DND-41 (cell line): ENCODE measurements around the gene IKBKG.
A peak's percentile ranks its signal among the peaks of the same experiment; 100 is the strongest.

Experiments
- ATAC-seq: fragments of 200-7000 bp; cut with Tn5 transposase; 3 replicates; pipeline ENCODE4 v1.9.1; 2021; ENCODE audit warnings: low read depth; ENCODE audit not compliant: insufficient read depth
- DNase-seq: peaks from one replicate; pipeline ENCODE4 v3.0.0-alpha.2; 2020
- H2AFZ ChIP-seq: 2 replicates; pipeline ENCODE4 v1.6.0; 2012; ENCODE audit warnings: low read depth, low read length
- H3K27ac ChIP-seq: 2 replicates; pipeline ENCODE4 v1.5.1; 2012; ENCODE audit warnings: low read length, inconsistent platforms
- H3K27me3 ChIP-seq: fragments of 200-600 bp; sonication (generic); 2 replicates; pipeline ENCODE4 v1.6.0; 2012; ENCODE audit warnings: low read length, mild to moderate bottlenecking, inconsistent platforms; ENCODE audit not compliant: insufficient read depth, poor library complexity
- H3K36me3 ChIP-seq: 2 replicates; pipeline ENCODE4 v1.5.1; 2012; ENCODE audit warnings: low read length, inconsistent platforms; ENCODE audit not compliant: insufficient read depth
- H3K4me1 ChIP-seq: 2 replicates; pipeline ENCODE4 v1.5.1; 2012; ENCODE audit warnings: mild to moderate bottlenecking, low read length; ENCODE audit not compliant: insufficient read depth
- H3K4me2 ChIP-seq: 2 replicates; pipeline ENCODE4 v1.6.0; 2012; ENCODE audit warnings: mild to moderate bottlenecking, moderate library complexity, low read length, inconsistent platforms; ENCODE audit not compliant: insufficient read depth
- H3K4me3 ChIP-seq, 2 experiments: fragments of 200-600 bp in 1 of 2; shearing (Covaris generic) in 1 of 2; 2 replicates each; pipeline ENCODE4 v1.5.1; 2012 to 2016; ENCODE audit warnings: inconsistent platforms in 2 of 2, low read length in 2 of 2, mild to moderate bottlenecking in 2 of 2, low read depth in 1 of 2, moderate library complexity in 1 of 2
- H3K79me2 ChIP-seq: 2 replicates; pipeline ENCODE4 v1.6.0; 2012; ENCODE audit warnings: low read length, inconsistent platforms; ENCODE audit not compliant: insufficient read depth
- H3K9ac ChIP-seq: 2 replicates; pipeline ENCODE4 v1.6.0; 2012; ENCODE audit warnings: low read depth, mild to moderate bottlenecking, inconsistent platforms, low read length, moderate library complexity
- H3K9me3 ChIP-seq: 2 replicates; pipeline ENCODE4 v1.5.1; 2012; ENCODE audit warnings: low read length, moderate library complexity, mild to moderate bottlenecking, inconsistent platforms; ENCODE audit not compliant: insufficient read depth, severe bottlenecking
- H4K20me1 ChIP-seq: 2 replicates; pipeline ENCODE4 v1.6.0; 2012; ENCODE audit warnings: low read length; ENCODE audit not compliant: insufficient read depth
- EZH2 ChIP-seq: IDR thresholded peaks from 3 replicates; pipeline ENCODE4 v1.6.1; 2012; ENCODE audit warnings: borderline replicate concordance, low read depth, mild to moderate bottlenecking, moderate library complexity, low read length, inconsistent platforms; ENCODE audit not compliant: severe bottlenecking
- TF ChIP-seq, protein P1 (sequence below): IDR thresholded peaks from 2 replicates; pipeline ENCODE4 v1.5.1; 2012; ENCODE audit warnings: borderline replicate concordance, low read length, moderate library complexity, mild to moderate bottlenecking; ENCODE audit not compliant: poor library complexity, severe bottlenecking; ENCODE audit errors: extremely low read depth

IKBKG gene

DNA sequence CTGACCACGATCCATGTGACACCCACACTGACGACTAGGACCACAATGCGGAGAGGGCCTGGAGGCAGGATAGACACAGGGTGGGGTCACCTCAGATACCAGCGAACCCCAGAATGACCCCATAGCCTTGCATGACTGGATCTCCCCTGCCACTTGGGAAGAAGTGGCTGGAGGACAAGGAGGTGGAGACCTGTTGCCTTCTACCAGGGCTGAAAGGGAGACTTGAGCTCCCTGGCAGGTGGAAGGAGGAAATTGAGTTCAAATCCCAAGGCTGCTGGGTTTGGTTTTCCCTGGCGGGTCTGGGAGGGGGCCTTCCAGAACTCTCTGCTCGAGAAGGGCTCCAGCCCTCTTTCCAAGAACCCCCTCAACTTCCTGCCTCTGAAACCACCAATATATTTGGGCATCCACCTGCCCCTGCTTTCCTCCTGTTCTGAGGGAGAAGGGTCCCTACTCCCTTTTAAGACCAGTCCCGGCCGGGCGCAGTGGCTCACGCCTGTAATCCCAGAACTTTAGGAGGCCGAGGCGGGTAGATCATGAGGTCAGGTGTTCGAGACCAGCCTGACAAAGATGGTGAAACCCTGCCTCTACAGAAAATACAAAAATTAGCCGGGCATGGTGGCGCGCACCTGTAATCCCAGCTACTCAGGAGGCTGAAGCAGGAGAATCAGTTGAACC is 34.4 kb upstream of the IKBKG start:
- peaks cover 4% of the 10 kb centered on the region; the same call in 1 of the 2 replicates for H3K36me3 ChIP-seq
- peaks cover 23% of the 10 kb centered on the region for H3K4me1 ChIP-seq
- H3K4me2 ChIP-seq: no peak overlapping the region
- peaks cover 11% of the 10 kb centered on the region for H3K79me2 ChIP-seq
- DNase-seq (no peak), ATAC-seq (no peak)
- H3K27ac ChIP-seq: no peak overlapping the region
- H3K9ac ChIP-seq: no peak overlapping the region
- H3K9me3 ChIP-seq: no peaks in the 10 kb centered on the region
- no peaks in the 10 kb centered on the region for H4K20me1 ChIP-seq
- no peak overlapping the region for H2AFZ ChIP-seq
- no peaks in the 10 kb centered on the region for H3K27me3 ChIP-seq
- TF ChIP-seq, protein P1, sequence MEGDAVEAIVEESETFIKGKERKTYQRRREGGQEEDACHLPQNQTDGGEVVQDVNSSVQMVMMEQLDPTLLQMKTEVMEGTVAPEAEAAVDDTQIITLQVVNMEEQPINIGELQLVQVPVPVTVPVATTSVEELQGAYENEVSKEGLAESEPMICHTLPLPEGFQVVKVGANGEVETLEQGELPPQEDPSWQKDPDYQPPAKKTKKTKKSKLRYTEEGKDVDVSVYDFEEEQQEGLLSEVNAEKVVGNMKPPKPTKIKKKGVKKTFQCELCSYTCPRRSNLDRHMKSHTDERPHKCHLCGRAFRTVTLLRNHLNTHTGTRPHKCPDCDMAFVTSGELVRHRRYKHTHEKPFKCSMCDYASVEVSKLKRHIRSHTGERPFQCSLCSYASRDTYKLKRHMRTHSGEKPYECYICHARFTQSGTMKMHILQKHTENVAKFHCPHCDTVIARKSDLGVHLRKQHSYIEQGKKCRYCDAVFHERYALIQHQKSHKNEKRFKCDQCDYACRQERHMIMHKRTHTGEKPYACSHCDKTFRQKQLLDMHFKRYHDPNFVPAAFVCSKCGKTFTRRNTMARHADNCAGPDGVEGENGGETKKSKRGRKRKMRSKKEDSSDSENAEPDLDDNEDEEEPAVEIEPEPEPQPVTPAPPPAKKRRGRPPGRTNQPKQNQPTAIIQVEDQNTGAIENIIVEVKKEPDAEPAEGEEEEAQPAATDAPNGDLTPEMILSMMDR: no peak
- TF ChIP-seq EZH2: no peak
- H3K4me3 ChIP-seq: no peak overlapping the region

DNA sequence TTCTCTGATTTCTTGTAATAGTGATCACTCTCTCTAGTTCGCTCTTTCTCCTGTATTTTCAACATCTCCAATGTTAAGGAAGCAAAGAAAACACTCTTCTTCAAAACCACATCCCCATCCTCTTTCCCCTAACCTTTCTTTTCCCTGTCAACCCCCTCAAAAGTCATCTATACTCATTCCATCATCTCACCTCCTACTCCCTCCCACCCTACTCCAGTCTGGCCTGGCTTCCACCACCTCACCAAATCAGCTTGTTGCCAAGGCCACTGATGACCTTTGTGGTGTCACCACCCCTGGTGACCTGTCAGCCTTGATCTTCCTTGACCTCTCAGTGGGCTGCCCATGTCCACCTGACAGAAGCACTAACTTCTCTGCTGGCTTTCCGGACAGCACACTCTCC is 33.7 kb upstream of the IKBKG start:
- Histone ChIP-seq H2AFZ (no peak overlapping the region), H3K4me3 (no peak overlapping the region), H3K36me3 (peaks cover 4% of the 10 kb centered on the region; the same call in 1 of the 2 replicates), H3K4me2 (no peak overlapping the region), H3K9me3 (no peaks in the 10 kb centered on the region), H3K79me2 (peaks cover 11% of the 10 kb centered on the region), H4K20me1 (no peaks in the 10 kb centered on the region), H3K4me1 (peaks cover 23% of the 10 kb centered on the region), H3K27me3 (no peaks in the 10 kb centered on the region), H3K9ac (no peak overlapping the region), H3K27ac (no peak overlapping the region)
- DNase-seq (no peak), ATAC-seq (no peak)
- TF ChIP-seq, protein P1: no peak
- no peak for TF ChIP-seq EZH2

DNA sequence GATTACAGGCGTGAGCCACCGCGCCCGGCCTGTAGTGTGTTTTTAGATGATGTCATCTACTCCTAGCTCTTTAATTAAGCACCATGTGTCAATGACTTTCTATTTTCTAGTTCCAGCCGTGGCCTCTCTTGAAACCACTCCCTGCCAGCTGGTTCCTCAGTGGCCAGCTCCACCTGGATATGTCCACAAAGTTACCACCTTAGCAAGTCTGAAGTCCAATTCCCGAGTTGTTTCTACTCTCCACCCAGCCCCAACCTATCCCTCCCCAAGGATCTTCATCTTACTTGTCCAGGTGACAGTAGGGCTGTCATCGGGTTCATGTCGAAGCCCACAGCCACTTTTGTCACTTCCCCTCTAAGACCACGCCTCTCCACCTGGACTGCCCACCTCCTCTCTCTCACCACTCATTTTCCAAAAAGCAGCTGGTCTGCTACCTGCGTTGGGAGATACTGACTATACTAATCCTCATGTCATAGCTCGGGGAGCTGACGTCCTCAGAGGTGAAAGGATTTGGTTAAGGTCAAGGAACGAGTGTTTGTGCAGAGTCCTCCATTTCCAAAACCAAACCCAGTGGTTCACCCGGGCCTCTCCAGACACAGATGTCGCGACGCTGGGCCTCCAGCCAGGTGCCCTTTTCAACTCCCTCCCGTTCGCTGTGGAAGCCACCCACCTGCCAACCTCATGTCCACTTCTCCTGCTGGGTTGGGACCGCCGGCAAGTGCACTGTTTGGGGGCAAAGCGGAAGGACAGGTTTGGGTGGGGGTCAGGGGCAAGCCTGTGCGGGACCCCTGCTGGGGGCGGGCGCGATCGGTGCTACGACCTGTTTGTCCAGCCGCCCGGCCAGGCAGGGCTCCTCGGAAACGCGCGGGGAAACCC is 32.1 kb upstream of the IKBKG start:
- Histone ChIP-seq H3K4me2 (peak overlapping the region; percentile 85), H3K4me3 (peak overlapping the region; percentile 52 to 84; a peak in 3 of 4 replicates), H3K27me3 (no peaks in the 10 kb centered on the region), H3K27ac (peak overlapping the region; percentile 74), H3K4me1 (peaks cover 23% of the 10 kb centered on the region), H3K36me3 (no peaks in the 10 kb centered on the region), H3K9me3 (no peaks in the 10 kb centered on the region), H3K9ac (peak overlapping the region; percentile 81), H4K20me1 (no peaks in the 10 kb centered on the region), H2AFZ (peak overlapping the region; percentile 67), H3K79me2 (peaks cover 11% of the 10 kb centered on the region)
- ATAC-seq: peak; percentile 1; the same call in 1 of the 3 replicates
- DNase-seq: no peak
- no peak for TF ChIP-seq EZH2
- TF ChIP-seq, protein P1: no peak
